HFF-Myc (cell line): ENCODE results near the gene NEDD9.

Experiments
- DNase-seq: peaks from one replicate; pipeline ENCODE4 v3.0.0-alpha.2; 2011; ENCODE audit warnings: low read depth; ENCODE audit errors: extremely low read depth
- H3K4me3 ChIP-seq: replicated peaks from 2 replicates; pipeline ENCODE4 v1.5.1; 2011; ENCODE audit warnings: low read depth, mild to moderate bottlenecking, control low read depth, low read length
- CTCF ChIP-seq: IDR thresholded peaks from 2 replicates; pipeline ENCODE4 v1.5.1; 2012; ENCODE audit warnings: mild to moderate bottlenecking, low read depth, low read length, control low read depth; ENCODE audit errors: missing control alignments

NEDD9 gene

GRCh38 chr6:11242711-11243110 is 10.2 kb upstream of the NEDD9 start:
- no peak for DNase-seq
- no peak overlapping the region for H3K4me3 ChIP-seq
- no peak for TF ChIP-seq CTCF

- peak; percentile 45 for TF ChIP-seq CTCF
- H3K4me3 ChIP-seq = no peak overlapping the region
- no peak for DNase-seq
Measured at GRCh38 chr6:11241793-11242201, 9.3 kb upstream of the NEDD9 start.

- no peak for DNase-seq
- H3K4me3 ChIP-seq = no peak overlapping the region
- TF ChIP-seq CTCF = no peak
Measured at GRCh38 chr6:11241154-11241792, 8.8 kb upstream of the NEDD9 start.

GRCh38 chr6:11237956-11238355 is 5.5 kb upstream of the NEDD9 start:
- no peak for DNase-seq
- no peak for TF ChIP-seq CTCF
- no peak overlapping the region for H3K4me3 ChIP-seq

GRCh38 chr6:11237428-11237827 is 5.0 kb upstream of the NEDD9 start:
- H3K4me3 ChIP-seq = no peak overlapping the region
- TF ChIP-seq CTCF = no peak
- DNase-seq = no peak

- DNase-seq = no peak
- TF ChIP-seq CTCF = no peak
- H3K4me3 ChIP-seq = no peak overlapping the region
Measured at GRCh38 chr6:11236915-11237314, 4.4 kb upstream of the NEDD9 start.
